HCT116 (cell line): Measurements from ENCODE around the gene FGL2. TPM values are rescaled to one million over a fixed set of nuclear protein-coding genes. Genes with fewer than 3 reads are reported as not detected.
"Not testable (repeated sequence)": the region's sequence is repeated elsewhere in the genome, so short reads cannot be mapped to it uniquely, and the experiment has no call there.

Experiments used
- ATAC-seq: fragments of 200-7000 bp; cut with Tn5 transposase; 2 replicates; pipeline ENCODE4 v1.9.1; 2020; ENCODE audit warnings: mild to moderate bottlenecking, moderate library complexity
- BruUV-seq: library from RNA; stranded (reverse); fragments of 400-500 nt; replicated peaks from 2 replicates; lab custom pipeline; 2021; lab: Mats Ljungman, UMichigan
- CTCF ChIA-PET: fragments of 300-600 bp; sonication (Branson Sonifier 250); formaldehyde crosslinking; loops from one replicate; lab custom pipeline; 2021; ENCODE audit warnings: antibody characterized with exemption; lab: Charles Lee
- POLR2A ChIA-PET: fragments of 300-600, 350-600 bp; sonication (Branson Sonifier 250); formaldehyde crosslinking; loops from one replicate; lab custom pipeline; 2021; ENCODE audit warnings: antibody characterized with exemption; lab: Charles Lee
- RAD21 ChIA-PET, 2 experiments: fragments of 300-600 bp; sonication (Branson Sonifier 250); formaldehyde crosslinking; loops; one replicate each; lab custom pipeline; 2023; ENCODE audit warnings: low total read pairs in 2 of 2; ENCODE audit not compliant: uncharacterized antibody in 2 of 2, unreplicated experiment in 2 of 2, low non-redundant PET in 1 of 2; lab: Charles Lee
- DNase-seq: peaks from one replicate; pipeline ENCODE4 v3.0.0-alpha.2; 2010; ENCODE audit warnings: low read depth, low spot score
- H2AFZ ChIP-seq: fragments of 200-600 bp; shearing (Covaris generic), sonication (generic); 2 replicates; pipeline ENCODE4 v1.6.1; 2017; ENCODE audit warnings: low read depth, mixed run types, mixed read lengths, antibody characterized with exemption, low read length; ENCODE audit not compliant: poor library complexity, severe bottlenecking
- H3K27ac ChIP-seq: 2 replicates; pipeline ENCODE4 v1.5.1; 2012; ENCODE audit warnings: low read depth, low read length
- H3K27me3 ChIP-seq: fragments of 200-600 bp; sonication (generic); 2 replicates; pipeline ENCODE4 v1.6.1; 2016; ENCODE audit warnings: mixed run types, low read length, mixed read lengths; ENCODE audit not compliant: insufficient read depth
- H3K36me3 ChIP-seq, 2 experiments: fragments of 200-500 bp in 1 of 2; fragments of 200-600 bp in 1 of 2; sonication (Bioruptor generic) in 1 of 2; sonication (generic) in 1 of 2; 2 replicates each; pipeline versions ENCODE4 v1.5.1 to v1.6.1; 2014 to 2016; ENCODE audit warnings: low read length in 2 of 2, inconsistent platforms in 1 of 2, mixed read lengths in 1 of 2, mixed run types in 1 of 2; ENCODE audit not compliant: insufficient read depth in 2 of 2, control insufficient read depth in 1 of 2
- H3K4me1 ChIP-seq, 2 experiments: fragments of 200-600 bp in 1 of 2; sonication (generic) in 1 of 2; 2 replicates each; pipeline versions ENCODE4 v1.5.1 to v1.6.1; 2012 to 2017; ENCODE audit warnings: low read length in 2 of 2, inconsistent platforms in 1 of 2, mild to moderate bottlenecking in 1 of 2, mixed read lengths in 1 of 2, mixed run types in 1 of 2, moderate library complexity in 1 of 2; ENCODE audit not compliant: insufficient read depth in 2 of 2, control insufficient read depth in 1 of 2
- H3K4me2 ChIP-seq: fragments of 200-600 bp; sonication (generic); 2 replicates; pipeline ENCODE4 v1.6.1; 2017; ENCODE audit warnings: mixed run types, low read length, mixed read lengths
- H3K4me3 ChIP-seq, 2 experiments: fragments of 200-600 bp in 1 of 2; sonication (generic) in 1 of 2; replicated peaks in 1 of 2; 2 replicates each; pipeline ENCODE4 v1.5.1; 2011 to 2016; ENCODE audit warnings: low read length in 2 of 2, control low read depth in 1 of 2, low read depth in 1 of 2, mild to moderate bottlenecking in 1 of 2, mixed read lengths in 1 of 2, mixed run types in 1 of 2
- H3K79me2 ChIP-seq: fragments of 200-600 bp; sonication (generic); 2 replicates; pipeline ENCODE4 v1.6.1; 2017; ENCODE audit warnings: mild to moderate bottlenecking, mixed run types, low read length, moderate library complexity, mixed read lengths; ENCODE audit not compliant: insufficient read depth
- H3K9ac ChIP-seq: fragments of 200-600 bp; sonication (generic); 2 replicates; pipeline ENCODE4 v1.6.1; 2016; ENCODE audit warnings: low read length, mixed read lengths
- H3K9me2 ChIP-seq: fragments of 200-600 bp; sonication (generic), shearing (Covaris generic); 2 replicates; pipeline ENCODE4 v1.6.1; 2017; ENCODE audit warnings: mixed run types, mild to moderate bottlenecking, moderate library complexity; ENCODE audit not compliant: insufficient read depth
- H3K9me3 ChIP-seq, 2 experiments: fragments of 200-500 bp in 1 of 2; fragments of 200-600 bp in 1 of 2; sonication (Bioruptor generic) in 1 of 2; sonication (generic) in 1 of 2; 2 replicates each; pipeline ENCODE4 v1.6.1; 2014 to 2017; ENCODE audit warnings: low read length in 2 of 2, mixed read lengths in 2 of 2, inconsistent platforms in 1 of 2, low read depth in 1 of 2, mild to moderate bottlenecking in 1 of 2, mixed run types in 1 of 2, moderate library complexity in 1 of 2; ENCODE audit not compliant: control insufficient read depth in 1 of 2, insufficient read depth in 1 of 2
- H4K20me1 ChIP-seq: fragments of 200-600 bp; sonication (generic), shearing (Covaris generic); 2 replicates; pipeline ENCODE4 v1.6.1; 2017; ENCODE audit warnings: mixed run types, mild to moderate bottlenecking, moderate library complexity; ENCODE audit not compliant: insufficient read depth
- CBX3 ChIP-seq: IDR thresholded peaks from 2 replicates; pipeline ENCODE4 v1.6.1; 2012; ENCODE audit warnings: low read depth
- EZH2 ChIP-seq: fragments of 200-600 bp; sonication (generic); IDR thresholded peaks from 2 replicates; pipeline ENCODE4 v1.6.1; 2017; ENCODE audit warnings: antibody characterized with exemption, mixed run types
- SIN3A ChIP-seq: IDR thresholded peaks from 2 replicates; pipeline ENCODE4 v1.6.1; 2012; ENCODE audit warnings: low read depth
- SRF ChIP-seq: IDR thresholded peaks from 2 replicates; pipeline ENCODE4 v1.6.1; 2012; ENCODE audit warnings: low read depth
- TCF7L2 ChIP-seq: IDR thresholded peaks from 2 replicates; pipeline ENCODE4 v1.7.0; 2011; ENCODE audit warnings: borderline replicate concordance, inconsistent platforms; ENCODE audit not compliant: insufficient read depth, insufficient read length; ENCODE audit errors: extremely low read depth
- ZNF274 ChIP-seq: fragments of 200-500 bp; sonication (Bioruptor generic); IDR thresholded peaks from 2 replicates; pipeline ENCODE4 v1.6.1; 2014; ENCODE audit warnings: mild to moderate bottlenecking, low read depth, low read length, inconsistent platforms
- intact Hi-C: fragments of 100-400 bp; cut with micrococcal nuclease; formaldehyde crosslinking; loops from 2 replicates; pipeline ENCODE4 v1.10.0; 2022
- total RNA-seq: library from RNA; stranded (reverse); gene quantifications from one replicate; pipeline ENCODE4 v1.2.1, GENCODE V29; 2021; ENCODE audit not compliant: unreplicated experiment
- TF ChIP-seq, protein P1 (sequence below), 3 experiments: fragments of 200-600 bp in 1 of 3; sonication (generic) in 1 of 3; IDR thresholded peaks in 2 of 3; conservative IDR thresholded peaks in 1 of 3; 2 replicates each; pipeline ENCODE4 v1.5.1; 2012 to 2017; ENCODE audit warnings: low read depth in 2 of 3, low read length in 2 of 3, antibody characterized with exemption in 1 of 3, borderline replicate concordance in 1 of 3, control low read depth in 1 of 3, mild to moderate bottlenecking in 1 of 3, mixed read lengths in 1 of 3, mixed run types in 1 of 3, moderate library complexity in 1 of 3; ENCODE audit not compliant: insufficient read depth in 1 of 3

Gene FGL2
- total RNA-seq, 1 experiment from 2014 or later, result not detected

DNA sequence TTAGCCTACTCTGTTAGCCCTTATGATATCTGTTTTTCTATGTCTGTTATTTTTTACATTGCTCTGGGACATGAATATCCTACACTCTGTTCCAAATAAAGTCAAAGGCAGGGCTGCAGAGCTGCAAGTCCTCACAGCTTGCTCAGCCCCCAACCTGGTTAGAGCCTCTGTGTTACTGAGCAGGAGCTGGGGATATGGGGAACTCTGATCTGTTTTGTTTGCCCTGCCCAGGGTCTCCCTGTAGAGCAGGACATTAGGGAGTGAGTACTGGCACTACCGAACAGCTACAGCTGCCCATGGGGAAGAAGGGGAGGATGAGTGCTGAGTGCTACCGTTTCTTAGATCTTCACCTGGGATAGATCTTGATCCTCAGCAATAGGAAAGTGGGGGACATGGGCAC, 32.8 kb upstream of the FGL2 start (continued):
- TF ChIP-seq, protein P1, sequence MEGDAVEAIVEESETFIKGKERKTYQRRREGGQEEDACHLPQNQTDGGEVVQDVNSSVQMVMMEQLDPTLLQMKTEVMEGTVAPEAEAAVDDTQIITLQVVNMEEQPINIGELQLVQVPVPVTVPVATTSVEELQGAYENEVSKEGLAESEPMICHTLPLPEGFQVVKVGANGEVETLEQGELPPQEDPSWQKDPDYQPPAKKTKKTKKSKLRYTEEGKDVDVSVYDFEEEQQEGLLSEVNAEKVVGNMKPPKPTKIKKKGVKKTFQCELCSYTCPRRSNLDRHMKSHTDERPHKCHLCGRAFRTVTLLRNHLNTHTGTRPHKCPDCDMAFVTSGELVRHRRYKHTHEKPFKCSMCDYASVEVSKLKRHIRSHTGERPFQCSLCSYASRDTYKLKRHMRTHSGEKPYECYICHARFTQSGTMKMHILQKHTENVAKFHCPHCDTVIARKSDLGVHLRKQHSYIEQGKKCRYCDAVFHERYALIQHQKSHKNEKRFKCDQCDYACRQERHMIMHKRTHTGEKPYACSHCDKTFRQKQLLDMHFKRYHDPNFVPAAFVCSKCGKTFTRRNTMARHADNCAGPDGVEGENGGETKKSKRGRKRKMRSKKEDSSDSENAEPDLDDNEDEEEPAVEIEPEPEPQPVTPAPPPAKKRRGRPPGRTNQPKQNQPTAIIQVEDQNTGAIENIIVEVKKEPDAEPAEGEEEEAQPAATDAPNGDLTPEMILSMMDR (IDR thresholded peaks at IDR 0.05 in 2 of 3, conservative IDR thresholded peaks at IDR 0.05 in 1 of 3; ENCODE audit: borderline replicate concordance in 1 of 3, insufficient read depth in 1 of 3, low read depth in 2 of 3, low read length in 2 of 3), result no peak
- TF ChIP-seq TCF7L2 (no peak), EZH2 (no peak), SRF (no peak), SIN3A (no peak), ZNF274 (no peak), CBX3 (no peak)
- TF ChIP-seq, all 23 proteins: peak for 0

DNA sequence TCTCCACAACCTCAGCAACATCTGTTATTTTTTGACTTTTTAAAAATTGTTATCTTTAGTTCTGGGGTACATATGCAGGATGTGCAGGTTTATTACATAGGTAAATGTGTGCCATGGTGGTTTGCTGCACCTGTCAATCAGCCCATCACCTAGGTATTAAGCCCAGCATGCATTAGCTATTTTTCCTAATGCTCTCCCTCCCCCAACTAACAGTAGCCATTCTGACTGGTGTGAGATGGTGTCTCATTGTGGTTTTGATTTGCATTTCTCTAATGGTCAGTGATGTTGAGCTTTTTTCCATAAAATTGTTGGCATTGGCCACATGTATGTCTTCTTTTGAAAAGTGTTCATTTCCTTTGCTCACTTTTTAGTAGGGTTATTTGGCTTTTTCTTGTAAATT, 29.2 kb upstream of the FGL2 start:
- DNase-seq, H3K27ac ChIP-seq, RAD21 ChIA-PET, H3K9me3 ChIP-seq, H3K4me2 ChIP-seq, H3K27me3 ChIP-seq, BruUV-seq, H3K36me3 ChIP-seq, POLR2A ChIA-PET, ATAC-seq, intact Hi-C loops, H3K4me1 ChIP-seq, CTCF ChIA-PET, H2AFZ ChIP-seq, H3K4me3 ChIP-seq, H4K20me1 ChIP-seq, H3K9me2 ChIP-seq, H3K9ac ChIP-seq, H3K79me2 ChIP-seq: not testable (repeated sequence)
